ENCODE data around the gene NUP93. TPM values are rescaled to one million over a fixed set of nuclear protein-coding genes. Genes with fewer than 3 reads are reported as not detected.

NUP93 gene
- total RNA-seq, 1 experiment from 2014 or later, result 165 TPM

DNA sequence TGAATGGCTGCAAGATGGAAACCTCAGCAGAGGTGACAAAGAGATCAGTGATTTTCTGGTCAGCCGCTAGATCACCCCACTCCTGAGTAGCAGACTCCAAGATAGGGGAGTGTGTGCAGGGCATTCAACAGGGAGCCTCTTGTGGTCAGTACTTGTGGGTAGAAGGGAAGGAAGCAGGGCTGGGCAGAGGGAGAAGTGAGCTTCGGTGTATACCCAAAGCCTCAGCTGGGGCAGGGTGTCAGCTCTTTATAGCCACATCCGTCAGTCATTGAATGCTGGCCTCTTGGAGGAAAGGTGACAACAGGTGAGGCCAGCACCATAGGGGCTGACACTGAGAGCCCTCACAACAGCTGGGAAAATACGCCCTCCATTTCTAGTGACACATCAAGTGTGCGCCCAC is 132.8 kb downstream of the NUP93 start:
- Histone ChIP-seq H3K9me3 (ENCODE audit: control insufficient read depth, low read depth, low read length) (no peaks in the 10 kb centered on the region), H3K9ac (ENCODE audit: extremely low read depth, insufficient read length, low read length) (no peak overlapping the region), H3K79me1 (ENCODE audit: insufficient read depth, low read depth, low read length, poor library complexity, severe bottlenecking) (no peaks in the 10 kb centered on the region), H3K23me2 (ENCODE audit: insufficient read length, low read depth, low read length, poor library complexity, severe bottlenecking) (no peaks in the 10 kb centered on the region), H4K20me1 (ENCODE audit: control insufficient read depth, insufficient read depth, insufficient read length) (no peaks in the 10 kb centered on the region), H2BK5ac (ENCODE audit: insufficient read length, low read length) (no peak overlapping the region), H3K4me1 (ENCODE audit: insufficient read depth, low read length) (no peaks in the 10 kb centered on the region; the same call in 1 of the 2 replicates), H3K79me2 (ENCODE audit: insufficient read depth, low read length) (no peaks in the 10 kb centered on the region), H2AFZ (ENCODE audit: low read length) (no peak overlapping the region), H3K18ac (ENCODE audit: insufficient read length, low read depth, low read length) (no peak overlapping the region), H3T11ph (ENCODE audit: low read length) (no peak overlapping the region), H2AK5ac (ENCODE audit: insufficient read length, low read length) (no peak overlapping the region), H4K8ac (replicated peaks; ENCODE audit: insufficient read length, low read depth, low read length) (no peak overlapping the region), H2BK120ac (ENCODE audit: low read depth, low read length, poor library complexity, severe bottlenecking) (no peak overlapping the region), H4K5ac (ENCODE audit: insufficient read length, low read depth, low read length) (no peak overlapping the region), H2BK20ac (ENCODE audit: low read depth, low read length, poor library complexity, severe bottlenecking) (no peak overlapping the region), H4K91ac (ENCODE audit: insufficient read length, low read depth, low read length) (no peak overlapping the region), H3K27ac (ENCODE audit: insufficient read length, low read depth, low read length) (no peak overlapping the region), H3K14ac (ENCODE audit: insufficient read depth, low read length) (no peak overlapping the region), H3K4me2 (ENCODE audit: insufficient read depth, insufficient read length, low read length) (no peak overlapping the region), H2BK12ac (ENCODE audit: insufficient read length, low read depth, low read length) (no peak overlapping the region), H3K56ac (ENCODE audit: insufficient read length, low read depth, low read length) (no peak overlapping the region), H3K27me3 (ENCODE audit: insufficient read depth, low read length) (no peaks in the 10 kb centered on the region), H2BK15ac (ENCODE audit: low read depth, low read length) (no peak overlapping the region), H3K4ac (ENCODE audit: low read depth, low read length) (no peak overlapping the region), H3K23ac (ENCODE audit: insufficient read length, low read depth, low read length) (no peak overlapping the region)
- no CpG with 5 or more reads among the region's 5 CpGs for WGBS (ENCODE audit: extremely low coverage, insufficient read length, low lambda C conversion rate)
- no peak for DNase-seq
- peaks cover 18 to 22% of the 10 kb centered on the region in 2 experiments for H3K4me1 Mint-ChIP-seq
- no peak for TF ChIP-seq CTCF (conservative IDR thresholded peaks at IDR 0.05)
- H3K27ac Mint-ChIP-seq, result peak overlapping the region in 2 of 3 experiments; percentile 30 to 50; a peak in 2 of 7 replicates
- no peak overlapping the region for H3K4me3 Mint-ChIP-seq
- H3K27me3 Mint-ChIP-seq (ENCODE audit: low read depth), result no peaks in the 10 kb centered on the region
- no peaks in the 10 kb centered on the region; a peak in 1 of 5 replicates for H3K9me3 Mint-ChIP-seq
- no peaks in the 10 kb centered on the region for H3K36me3 Mint-ChIP-seq (ENCODE audit: insufficient read depth in 1 of 3, low read depth in 3 of 3)

Measured in H9 (cell line).